ENCODE data around the gene PNMT. TPM values are rescaled to one million over a fixed set of nuclear protein-coding genes. Genes with fewer than 3 reads are reported as not detected.

Gene PNMT
- total RNA-seq, 4 donors from 2014 or later = 0.80 to 48.3 (median 1.3) TPM

DNA sequence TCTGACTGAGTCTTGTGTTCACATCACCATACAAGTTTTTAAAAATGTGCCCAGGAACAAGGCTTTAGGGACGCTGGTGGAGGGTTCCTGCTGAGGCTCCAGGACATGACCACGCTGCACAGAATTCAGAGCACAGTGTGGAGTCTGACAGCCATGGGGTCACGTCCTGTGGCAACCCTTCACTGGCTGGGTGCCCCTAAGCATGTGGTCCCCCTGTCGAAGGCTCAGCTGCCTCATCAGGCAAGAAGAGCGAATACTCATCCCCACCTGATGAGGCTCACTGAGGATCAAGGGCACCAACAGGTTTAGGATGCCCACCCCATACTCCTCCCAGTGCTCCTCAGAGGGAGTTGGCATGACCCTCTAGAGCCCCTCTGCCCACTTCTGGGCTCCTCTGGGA, 5.9 kb downstream of the PNMT start:
- WGBS, 2 donors (ENCODE audit: low coverage in 1 of 2) = 80% methylated on average over 5 of the region's 5 CpGs; no CpG with 5 or more reads in 1 of the 2 donors
- H3K4me1 ChIP-seq = peaks cover 14 to 51% (median 49%) of the 10 kb centered on the region in 4 donors
- no peak overlapping the region for H3K4me3 ChIP-seq
- peaks cover 22% of the 10 kb centered on the region for H3K27me3 ChIP-seq
- DNase-seq = no peak
- in situ Hi-C loops (cut with MboI; ENCODE audit: low pct_ligation_motif_present in 1 of 4, low pct_unique_long_range_greater_than_20kb in 1 of 4, low sequenced_read_pairs in 3 of 4) (no loop called here), intact Hi-C loops (cut with DNase I; ENCODE audit: low total_unique reads) (no loop called here)
- H3K27ac ChIP-seq = peak overlapping the region in 2 of 4 donors; percentile 65 to 79
- H3K9me3 ChIP-seq = no peaks in the 10 kb centered on the region
- TF ChIP-seq, protein P1, sequence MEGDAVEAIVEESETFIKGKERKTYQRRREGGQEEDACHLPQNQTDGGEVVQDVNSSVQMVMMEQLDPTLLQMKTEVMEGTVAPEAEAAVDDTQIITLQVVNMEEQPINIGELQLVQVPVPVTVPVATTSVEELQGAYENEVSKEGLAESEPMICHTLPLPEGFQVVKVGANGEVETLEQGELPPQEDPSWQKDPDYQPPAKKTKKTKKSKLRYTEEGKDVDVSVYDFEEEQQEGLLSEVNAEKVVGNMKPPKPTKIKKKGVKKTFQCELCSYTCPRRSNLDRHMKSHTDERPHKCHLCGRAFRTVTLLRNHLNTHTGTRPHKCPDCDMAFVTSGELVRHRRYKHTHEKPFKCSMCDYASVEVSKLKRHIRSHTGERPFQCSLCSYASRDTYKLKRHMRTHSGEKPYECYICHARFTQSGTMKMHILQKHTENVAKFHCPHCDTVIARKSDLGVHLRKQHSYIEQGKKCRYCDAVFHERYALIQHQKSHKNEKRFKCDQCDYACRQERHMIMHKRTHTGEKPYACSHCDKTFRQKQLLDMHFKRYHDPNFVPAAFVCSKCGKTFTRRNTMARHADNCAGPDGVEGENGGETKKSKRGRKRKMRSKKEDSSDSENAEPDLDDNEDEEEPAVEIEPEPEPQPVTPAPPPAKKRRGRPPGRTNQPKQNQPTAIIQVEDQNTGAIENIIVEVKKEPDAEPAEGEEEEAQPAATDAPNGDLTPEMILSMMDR (IDR thresholded peaks at IDR 0.05) = no peak
- TF ChIP-seq POLR2A (IDR thresholded peaks at IDR 0.05) (no peak), EP300 (IDR thresholded peaks at IDR 0.05; ENCODE audit: low read depth) (no peak), POLR2AphosphoS5 (IDR thresholded peaks at IDR 0.05) (no peak)
- no peaks in the 10 kb centered on the region for H3K36me3 ChIP-seq

DNA sequence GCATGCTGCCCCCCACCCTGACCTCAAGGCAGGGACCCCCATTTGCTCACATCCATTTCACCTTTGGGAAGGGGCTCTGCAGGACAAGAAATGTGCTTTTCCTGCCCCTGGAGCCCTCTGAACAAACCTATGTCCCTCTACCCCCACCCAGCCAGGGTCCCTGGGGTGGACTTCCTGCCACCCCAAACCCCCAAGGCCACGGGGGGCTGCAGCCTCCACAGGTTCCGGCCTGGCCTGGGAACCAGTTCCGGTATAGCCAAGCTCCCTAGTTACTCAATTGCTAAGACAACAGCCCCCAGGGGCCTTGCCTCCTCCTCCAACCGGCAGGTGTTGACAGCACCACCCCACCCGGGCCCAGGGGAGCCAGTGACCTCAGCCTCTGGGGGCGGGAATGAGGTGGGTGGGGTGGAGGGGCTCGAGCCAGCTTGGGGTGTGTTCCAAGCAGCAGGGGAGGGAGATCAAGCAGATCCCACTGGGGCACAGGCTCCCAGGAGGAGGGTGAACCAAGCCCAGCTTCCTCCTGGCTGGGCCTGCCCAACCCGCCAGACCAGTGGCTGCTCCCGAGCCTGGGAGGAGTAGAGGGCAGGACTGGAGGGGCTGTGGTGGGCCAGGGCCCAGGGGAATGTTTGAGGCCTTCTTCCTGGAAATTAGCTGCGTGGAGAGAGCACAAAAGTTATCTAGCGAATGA, 6.6 kb downstream of the PNMT start:
- Histone ChIP-seq H3K36me3 (no peaks in the 10 kb centered on the region), H3K27ac (peak overlapping the region; percentile 65 to 79 (median 70)), H3K4me3 (no peak overlapping the region), H3K9me3 (no peaks in the 10 kb centered on the region), H3K4me1 (peaks cover 21 to 58% (median 55%) of the 10 kb centered on the region in 4 donors), H3K27me3 (peaks cover 15% of the 10 kb centered on the region)
- TF ChIP-seq EP300 (IDR thresholded peaks at IDR 0.05; ENCODE audit: low read depth) (no peak), POLR2A (IDR thresholded peaks at IDR 0.05) (peak; percentile 33), POLR2AphosphoS5 (IDR thresholded peaks at IDR 0.05) (peak in 1 of 3 donors; percentile 27)
- TF ChIP-seq, protein P1 (IDR thresholded peaks at IDR 0.05) = no peak
- WGBS, 2 donors (ENCODE audit: low coverage in 1 of 2) = 33% methylated on average over 11 of the region's 11 CpGs; no CpG with 5 or more reads in 1 of the 2 donors
- in situ Hi-C loops (cut with MboI; ENCODE audit: low pct_ligation_motif_present in 1 of 4, low pct_unique_long_range_greater_than_20kb in 1 of 4, low sequenced_read_pairs in 3 of 4) (no loop called here), intact Hi-C loops (cut with DNase I; ENCODE audit: low total_unique reads) (no loop called here)
- DNase-seq = peak; percentile 70

- H3K27ac ChIP-seq = peak overlapping the region; percentile 65 to 79 (median 70)
- H3K4me1 ChIP-seq = peaks cover 21 to 64% (median 60%) of the 10 kb centered on the region in 4 donors
These were observed 7.3 kb downstream of the PNMT start for GRCh38 chr17:39675390-39676082.

More at GRCh38 chr17:39675390-39676082, 7.3 kb downstream of the PNMT start:
- TF ChIP-seq, protein P1 (IDR thresholded peaks at IDR 0.05) = no peak
- TF ChIP-seq POLR2A (IDR thresholded peaks at IDR 0.05) = no peak
- TF ChIP-seq EP300 (IDR thresholded peaks at IDR 0.05; ENCODE audit: low read depth) = no peak
- TF ChIP-seq POLR2AphosphoS5 (IDR thresholded peaks at IDR 0.05) = no peak
- no peak for DNase-seq
- H3K9me3 ChIP-seq = no peaks in the 10 kb centered on the region
- peaks cover 8% of the 10 kb centered on the region for H3K27me3 ChIP-seq
- H3K36me3 ChIP-seq = no peaks in the 10 kb centered on the region
- in situ Hi-C loops (cut with MboI; ENCODE audit: low pct_ligation_motif_present in 1 of 4, low pct_unique_long_range_greater_than_20kb in 1 of 4, low sequenced_read_pairs in 3 of 4) (no loop called here), intact Hi-C loops (cut with DNase I; ENCODE audit: low total_unique reads) (no loop called here)
- 51 to 68% methylated on average over 4 to 10 of the region's 10 CpGs for WGBS, 2 donors (ENCODE audit: low coverage in 1 of 2)
- H3K4me3 ChIP-seq = no peak overlapping the region

Data from transverse colon (tissue), 4 donors.